ENCODE measurements around the gene IL17B. TPM values are rescaled to one million over a fixed set of nuclear protein-coding genes. Genes with fewer than 3 reads are reported as not detected.

The IL17B gene
- total and polyA plus RNA-seq, 2 experiments from 2014 or later: not detected

DNA sequence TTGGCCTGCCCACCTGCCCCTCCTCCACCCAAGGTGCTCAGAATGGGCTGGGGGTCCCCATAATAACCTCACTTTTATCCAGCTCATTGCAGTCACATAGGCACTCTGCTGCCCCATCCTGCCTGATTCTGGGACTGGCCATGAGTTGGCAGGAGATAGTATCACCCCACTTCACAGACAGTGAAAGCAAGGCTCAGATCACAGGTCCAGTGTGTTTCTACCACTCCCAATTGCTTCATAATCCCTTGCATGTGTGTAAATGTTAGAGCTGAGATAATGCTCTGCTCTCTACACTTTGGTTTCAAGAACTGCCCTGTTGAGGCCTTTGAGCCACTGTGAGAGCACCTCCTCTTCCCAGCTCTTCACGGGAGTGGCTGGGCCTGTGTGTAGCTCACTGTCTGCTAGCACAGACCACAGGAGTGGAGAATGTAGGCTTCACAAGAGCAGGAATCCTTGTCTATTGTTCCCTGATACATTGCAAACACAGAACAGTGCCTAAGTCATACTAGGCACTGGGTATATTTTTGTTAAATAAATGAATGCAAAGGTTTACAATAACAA, 12.8 kb downstream of the IL17B start:
- H3F3A ChIP-seq (replicated peaks; ENCODE audit: low read depth): no peaks in the 10 kb centered on the region
- H3K9me2 ChIP-seq (ENCODE audit: insufficient read depth): no peaks in the 10 kb centered on the region; the same call in 1 of the 2 replicates
- no peak overlapping the region for H3K4me2 ChIP-seq
- H3K4me3 ChIP-seq: no peak overlapping the region
- H3K36me3 Mint-ChIP-seq (ENCODE audit: low read depth): peaks cover 4% of the 10 kb centered on the region; the same call in 2 of the 3 replicates
- peaks cover 9% of the 10 kb centered on the region for H3K27me3 Mint-ChIP-seq (ENCODE audit: insufficient read depth, low read depth, poor library complexity)
- H2AFZ ChIP-seq: no peak overlapping the region
- no peak overlapping the region for H3K4me3 Mint-ChIP-seq
- H3K9me3 Mint-ChIP-seq: no peaks in the 10 kb centered on the region
- no peaks in the 10 kb centered on the region for H3K27me3 ChIP-seq (ENCODE audit: insufficient read depth)
- ATAC-seq (no peak), DNase-seq (ENCODE audit: low spot score) (no peak)
- peaks cover 16% of the 10 kb centered on the region for H3K4me1 Mint-ChIP-seq
- no peaks in the 10 kb centered on the region for H4K20me1 ChIP-seq (replicated peaks; ENCODE audit: insufficient read depth)
- peaks cover 3% of the 10 kb centered on the region; the same call in 1 of the 2 replicates for H3K4me1 ChIP-seq (ENCODE audit: insufficient read depth)
- no peaks in the 10 kb centered on the region for H3K79me2 ChIP-seq (replicated peaks; ENCODE audit: insufficient read depth)
- no peak overlapping the region for H3K27ac ChIP-seq (ENCODE audit: low read depth)
- no peak overlapping the region for H3K27ac Mint-ChIP-seq
- TF ChIP-seq, protein P1, sequence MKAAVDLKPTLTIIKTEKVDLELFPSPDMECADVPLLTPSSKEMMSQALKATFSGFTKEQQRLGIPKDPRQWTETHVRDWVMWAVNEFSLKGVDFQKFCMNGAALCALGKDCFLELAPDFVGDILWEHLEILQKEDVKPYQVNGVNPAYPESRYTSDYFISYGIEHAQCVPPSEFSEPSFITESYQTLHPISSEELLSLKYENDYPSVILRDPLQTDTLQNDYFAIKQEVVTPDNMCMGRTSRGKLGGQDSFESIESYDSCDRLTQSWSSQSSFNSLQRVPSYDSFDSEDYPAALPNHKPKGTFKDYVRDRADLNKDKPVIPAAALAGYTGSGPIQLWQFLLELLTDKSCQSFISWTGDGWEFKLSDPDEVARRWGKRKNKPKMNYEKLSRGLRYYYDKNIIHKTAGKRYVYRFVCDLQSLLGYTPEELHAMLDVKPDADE (IDR thresholded peaks at IDR 0.05): no peak
- TF ChIP-seq, protein P2, sequence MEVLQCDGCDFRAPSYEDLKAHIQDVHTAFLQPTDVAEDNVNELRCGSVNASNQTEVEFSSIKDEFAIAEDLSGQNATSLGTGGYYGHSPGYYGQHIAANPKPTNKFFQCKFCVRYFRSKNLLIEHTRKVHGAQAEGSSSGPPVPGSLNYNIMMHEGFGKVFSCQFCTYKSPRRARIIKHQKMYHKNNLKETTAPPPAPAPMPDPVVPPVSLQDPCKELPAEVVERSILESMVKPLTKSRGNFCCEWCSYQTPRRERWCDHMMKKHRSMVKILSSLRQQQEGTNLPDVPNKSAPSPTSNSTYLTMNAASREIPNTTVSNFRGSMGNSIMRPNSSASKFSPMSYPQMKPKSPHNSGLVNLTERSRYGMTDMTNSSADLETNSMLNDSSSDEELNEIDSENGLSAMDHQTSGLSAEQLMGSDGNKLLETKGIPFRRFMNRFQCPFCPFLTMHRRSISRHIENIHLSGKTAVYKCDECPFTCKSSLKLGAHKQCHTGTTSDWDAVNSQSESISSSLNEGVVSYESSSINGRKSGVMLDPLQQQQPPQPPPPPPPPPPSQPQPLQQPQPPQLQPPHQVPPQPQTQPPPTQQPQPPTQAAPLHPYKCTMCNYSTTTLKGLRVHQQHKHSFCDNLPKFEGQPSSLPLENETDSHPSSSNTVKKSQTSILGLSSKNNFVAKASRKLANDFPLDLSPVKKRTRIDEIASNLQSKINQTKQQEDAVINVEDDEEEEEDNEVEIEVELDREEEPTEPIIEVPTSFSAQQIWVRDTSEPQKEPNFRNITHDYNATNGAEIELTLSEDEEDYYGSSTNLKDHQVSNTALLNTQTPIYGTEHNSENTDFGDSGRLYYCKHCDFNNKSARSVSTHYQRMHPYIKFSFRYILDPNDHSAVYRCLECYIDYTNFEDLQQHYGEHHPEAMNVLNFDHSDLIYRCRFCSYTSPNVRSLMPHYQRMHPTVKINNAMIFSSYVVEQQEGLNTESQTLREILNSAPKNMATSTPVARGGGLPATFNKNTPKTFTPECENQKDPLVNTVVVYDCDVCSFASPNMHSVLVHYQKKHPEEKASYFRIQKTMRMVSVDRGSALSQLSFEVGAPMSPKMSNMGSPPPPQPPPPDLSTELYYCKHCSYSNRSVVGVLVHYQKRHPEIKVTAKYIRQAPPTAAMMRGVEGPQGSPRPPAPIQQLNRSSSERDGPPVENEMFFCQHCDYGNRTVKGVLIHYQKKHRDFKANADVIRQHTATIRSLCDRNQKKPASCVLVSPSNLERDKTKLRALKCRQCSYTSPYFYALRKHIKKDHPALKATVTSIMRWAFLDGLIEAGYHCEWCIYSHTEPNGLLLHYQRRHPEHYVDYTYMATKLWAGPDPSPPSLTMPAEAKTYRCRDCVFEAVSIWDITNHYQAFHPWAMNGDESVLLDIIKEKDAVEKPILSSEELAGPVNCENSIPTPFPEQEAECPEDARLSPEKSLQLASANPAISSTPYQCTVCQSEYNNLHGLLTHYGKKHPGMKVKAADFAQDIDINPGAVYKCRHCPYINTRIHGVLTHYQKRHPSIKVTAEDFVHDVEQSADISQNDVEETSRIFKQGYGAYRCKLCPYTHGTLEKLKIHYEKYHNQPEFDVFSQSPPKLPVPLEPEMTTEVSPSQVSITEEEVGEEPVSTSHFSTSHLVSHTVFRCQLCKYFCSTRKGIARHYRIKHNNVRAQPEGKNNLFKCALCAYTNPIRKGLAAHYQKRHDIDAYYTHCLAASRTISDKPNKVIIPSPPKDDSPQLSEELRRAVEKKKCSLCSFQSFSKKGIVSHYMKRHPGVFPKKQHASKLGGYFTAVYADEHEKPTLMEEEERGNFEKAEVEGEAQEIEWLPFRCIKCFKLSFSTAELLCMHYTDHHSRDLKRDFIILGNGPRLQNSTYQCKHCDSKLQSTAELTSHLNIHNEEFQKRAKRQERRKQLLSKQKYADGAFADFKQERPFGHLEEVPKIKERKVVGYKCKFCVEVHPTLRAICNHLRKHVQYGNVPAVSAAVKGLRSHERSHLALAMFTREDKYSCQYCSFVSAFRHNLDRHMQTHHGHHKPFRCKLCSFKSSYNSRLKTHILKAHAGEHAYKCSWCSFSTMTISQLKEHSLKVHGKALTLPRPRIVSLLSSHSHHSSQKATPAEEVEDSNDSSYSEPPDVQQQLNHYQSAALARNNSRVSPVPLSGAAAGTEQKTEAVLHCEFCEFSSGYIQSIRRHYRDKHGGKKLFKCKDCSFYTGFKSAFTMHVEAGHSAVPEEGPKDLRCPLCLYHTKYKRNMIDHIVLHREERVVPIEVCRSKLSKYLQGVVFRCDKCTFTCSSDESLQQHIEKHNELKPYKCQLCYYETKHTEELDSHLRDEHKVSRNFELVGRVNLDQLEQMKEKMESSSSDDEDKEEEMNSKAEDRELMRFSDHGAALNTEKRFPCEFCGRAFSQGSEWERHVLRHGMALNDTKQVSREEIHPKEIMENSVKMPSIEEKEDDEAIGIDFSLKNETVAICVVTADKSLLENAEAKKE (CRISPR knock-in tag; IDR thresholded peaks at IDR 0.05): no peak
- TF ChIP-seq CREB1 (CRISPR knock-in tag; IDR thresholded peaks at IDR 0.05; ENCODE audit: low read depth): no peak
- no peak for TF ChIP-seq ZNF114 (CRISPR knock-in tag; IDR thresholded peaks at IDR 0.05)
- TF ChIP-seq ZNF331 (CRISPR knock-in tag; IDR thresholded peaks at IDR 0.05; ENCODE audit: low read depth): no peak
- TF ChIP-seq JUNB (IDR thresholded peaks at IDR 0.05; ENCODE audit: unreplicated experiment): no peak
- TF ChIP-seq EZH2 (IDR thresholded peaks at IDR 0.05; ENCODE audit: low read depth, unreplicated experiment): no peak
- no peak for TF ChIP-seq STAT1 (IDR thresholded peaks at IDR 0.05; ENCODE audit: unreplicated experiment)
- TF ChIP-seq, protein P3, sequence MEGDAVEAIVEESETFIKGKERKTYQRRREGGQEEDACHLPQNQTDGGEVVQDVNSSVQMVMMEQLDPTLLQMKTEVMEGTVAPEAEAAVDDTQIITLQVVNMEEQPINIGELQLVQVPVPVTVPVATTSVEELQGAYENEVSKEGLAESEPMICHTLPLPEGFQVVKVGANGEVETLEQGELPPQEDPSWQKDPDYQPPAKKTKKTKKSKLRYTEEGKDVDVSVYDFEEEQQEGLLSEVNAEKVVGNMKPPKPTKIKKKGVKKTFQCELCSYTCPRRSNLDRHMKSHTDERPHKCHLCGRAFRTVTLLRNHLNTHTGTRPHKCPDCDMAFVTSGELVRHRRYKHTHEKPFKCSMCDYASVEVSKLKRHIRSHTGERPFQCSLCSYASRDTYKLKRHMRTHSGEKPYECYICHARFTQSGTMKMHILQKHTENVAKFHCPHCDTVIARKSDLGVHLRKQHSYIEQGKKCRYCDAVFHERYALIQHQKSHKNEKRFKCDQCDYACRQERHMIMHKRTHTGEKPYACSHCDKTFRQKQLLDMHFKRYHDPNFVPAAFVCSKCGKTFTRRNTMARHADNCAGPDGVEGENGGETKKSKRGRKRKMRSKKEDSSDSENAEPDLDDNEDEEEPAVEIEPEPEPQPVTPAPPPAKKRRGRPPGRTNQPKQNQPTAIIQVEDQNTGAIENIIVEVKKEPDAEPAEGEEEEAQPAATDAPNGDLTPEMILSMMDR (conservative IDR thresholded peaks at IDR 0.05; ENCODE audit: low read depth in 2 of 2): no peak
- no peaks in the 10 kb centered on the region for H3K36me3 ChIP-seq (ENCODE audit: insufficient read depth)

All from GM23338 (cell line).